HG03060 (cell line): ENCODE data around the gene KRT6C.

Experiments used
- ATAC-seq: cut with Tn5 transposase; IDR thresholded peaks from one replicate; pipeline ENCODE4 v1.9.1; 2021; ENCODE audit warnings: low read depth, moderate number of reproducible peaks; ENCODE audit not compliant: unreplicated experiment

KRT6C gene

DNA sequence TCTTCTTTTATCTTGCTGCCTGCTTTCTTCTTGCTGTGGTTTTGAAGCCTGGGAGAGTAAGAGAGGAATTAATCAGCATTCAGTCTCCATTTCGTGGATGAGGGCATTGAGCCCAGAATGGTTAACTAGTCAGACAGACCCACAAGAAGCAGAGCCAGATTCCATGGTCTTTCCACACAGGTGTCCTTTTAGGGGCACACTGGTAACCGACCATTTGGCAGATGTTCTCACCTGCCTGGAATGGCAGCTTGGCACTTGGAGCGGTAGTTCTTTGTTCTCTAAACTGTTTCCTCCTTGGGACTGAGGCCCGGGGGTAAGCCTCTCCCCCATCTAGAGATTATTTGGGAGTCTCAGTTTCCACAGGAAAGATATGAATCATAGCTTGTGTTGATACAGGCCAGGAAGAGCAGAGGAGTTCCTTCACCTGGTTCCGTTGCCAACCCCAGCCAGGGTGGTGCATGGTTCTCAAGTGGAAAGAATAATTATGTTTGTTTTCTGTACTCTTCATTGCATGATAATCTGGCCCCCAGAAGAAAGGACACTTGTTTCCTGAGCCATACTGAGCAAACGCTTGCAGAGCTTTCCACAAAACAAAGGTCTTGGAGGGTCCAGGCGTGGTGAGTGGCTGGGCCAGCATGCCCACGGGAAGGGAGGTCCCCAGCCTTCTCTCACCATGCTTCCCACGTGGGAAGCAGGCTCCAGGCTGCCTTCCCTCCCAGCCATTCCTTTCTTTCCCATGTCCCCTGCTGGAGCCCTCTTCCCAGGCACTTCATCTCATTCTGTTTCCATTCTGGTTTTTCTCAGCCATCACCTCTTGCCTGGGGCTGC lies 37.4 kb downstream of the KRT6C start:
- ATAC-seq: no peak

- no peak for ATAC-seq
Observed at GRCh38 chr12:52435659-52435999, 38.0 kb downstream of the KRT6C start.

GRCh38 chr12:52434760-52435530 lies 38.7 kb downstream of the KRT6C start:
- ATAC-seq: no peak

- ATAC-seq: no peak
Observed at GRCh38 chr12:52434081-52434733, 39.4 kb downstream of the KRT6C start, which contains the start of gene KRT75. Gene KRT75, minus strand, starts transcription at chr12:52434371. Its CDS starts 67 bp downstream, at chr12:52434304.

GRCh38 chr12:52433501-52434080 lies 40.0 kb downstream of the KRT6C start:
- no peak for ATAC-seq

- no peak for ATAC-seq
Observed at GRCh38 chr12:52432559-52433207, 40.9 kb downstream of the KRT6C start.

DNA sequence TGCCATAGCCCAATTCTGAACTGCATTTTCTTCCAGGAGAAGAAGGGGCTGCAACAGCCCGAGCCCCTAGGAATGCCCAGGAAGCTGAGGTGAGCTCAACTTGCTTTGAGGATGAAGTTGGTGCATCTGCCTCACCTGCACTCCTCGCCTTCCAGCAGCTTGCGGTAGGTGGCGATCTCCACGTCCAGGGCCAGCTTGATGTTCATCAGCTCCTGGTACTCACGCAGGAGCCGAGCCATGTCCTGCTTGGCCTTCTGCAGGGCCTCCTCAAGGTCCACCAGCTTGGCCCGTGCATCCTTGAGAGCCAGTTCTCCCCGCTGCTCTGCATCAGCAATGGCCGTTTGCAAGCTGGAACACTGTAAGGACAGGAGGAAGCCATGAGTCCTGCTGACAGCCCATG lies 45.5 kb downstream of the KRT6C start:
- no peak for ATAC-seq

DNA sequence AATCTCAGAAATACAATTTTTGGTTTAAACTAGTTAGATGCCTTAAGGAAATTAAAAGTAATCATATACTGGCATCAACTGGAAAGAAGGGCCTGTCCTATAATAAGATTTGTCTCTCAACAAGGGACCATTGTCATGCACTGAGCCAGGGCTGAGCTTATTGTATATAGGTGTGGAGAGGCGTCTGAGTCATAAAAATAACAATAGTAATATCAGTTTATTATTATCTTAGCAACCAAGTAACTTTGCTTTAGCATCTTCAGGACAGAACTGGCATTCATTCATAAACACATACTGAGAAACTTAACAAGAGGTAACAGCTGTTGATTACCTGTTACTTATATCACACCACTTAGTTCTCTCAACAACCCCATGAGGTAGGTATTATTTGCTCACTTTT lies 46.5 kb downstream of the KRT6C start:
- no peak for ATAC-seq

GRCh38 chr12:52426034-52426433 lies 47.6 kb downstream of the KRT6C start:
- ATAC-seq: no peak

GRCh38 chr12:52425466-52425865 lies 48.1 kb downstream of the KRT6C start:
- ATAC-seq: no peak

- no peak for ATAC-seq
Observed at GRCh38 chr12:52423661-52424500, 49.7 kb downstream of the KRT6C start.

- no peak for ATAC-seq
Observed at GRCh38 chr12:52423035-52423434, 50.6 kb downstream of the KRT6C start.

GRCh38 chr12:52419656-52420055 lies 53.9 kb downstream of the KRT6C start:
- ATAC-seq: no peak

GRCh38 chr12:52418576-52419110 lies 55.0 kb downstream of the KRT6C start:
- ATAC-seq: no peak
